IMR-90 (cell line): ENCODE data around the gene GPC6. TPM values are rescaled to one million over a fixed set of nuclear protein-coding genes. Genes with fewer than 3 reads are reported as not detected.

ENCODE experiments used
- ATAC-seq: fragments of 200-7000 bp; cut with Tn5 transposase; 2 replicates; pipeline ENCODE4 v1.9.1; 2020; ENCODE audit warnings: low read depth, mild to moderate bottlenecking, moderate library complexity
- BruUV-seq: library from RNA; stranded (reverse); fragments of 400-500 nt; replicated peaks from 2 replicates; lab custom pipeline; 2021; lab: Mats Ljungman, UMichigan
- CTCF ChIA-PET: fragments of 300-600 bp; formaldehyde crosslinking; extraction: SDS; loops from one replicate; lab custom pipeline; 2021; ENCODE audit warnings: antibody characterized with exemption; lab: Yijun Ruan, JAX
- POLR2A ChIA-PET: fragments of 300-600 bp; sonication (Branson Sonifier 250); formaldehyde crosslinking; loops from one replicate; lab custom pipeline; 2022; ENCODE audit warnings: antibody characterized with exemption; ENCODE audit not compliant: unreplicated experiment; lab: Charles Lee
- DNase-seq: peaks from one replicate; pipeline ENCODE4 v3.0.0; 2013
- H2AFZ ChIP-seq: replicated peaks from 2 replicates; pipeline ENCODE3; 2013; ENCODE audit warnings: low read length, mild to moderate bottlenecking; ENCODE audit not compliant: poor library complexity
- H2AK5ac ChIP-seq: 2 replicates; pipeline ENCODE4 v1.6.1; 2013; ENCODE audit warnings: low read depth, low read length, inconsistent platforms
- H2AK9ac ChIP-seq: replicated peaks from 2 replicates; pipeline ENCODE3; 2013; ENCODE audit warnings: mild to moderate bottlenecking, low read depth, low read length, moderate library complexity; ENCODE audit not compliant: poor library complexity
- H2BK120ac ChIP-seq: 2 replicates; pipeline ENCODE4 v1.6.1; 2013; ENCODE audit warnings: low read depth, low read length, inconsistent platforms
- H2BK15ac ChIP-seq: 3 replicates; pipeline ENCODE4 v1.6.1; 2013; ENCODE audit warnings: low read depth, low read length, inconsistent platforms
- H2BK20ac ChIP-seq: 2 replicates; pipeline ENCODE4 v1.6.1; 2013; ENCODE audit warnings: low read depth, mild to moderate bottlenecking, inconsistent platforms, low read length, moderate library complexity
- H2BK5ac ChIP-seq: 2 replicates; pipeline ENCODE4 v1.6.1; 2013; ENCODE audit warnings: mild to moderate bottlenecking, low read depth, low read length, inconsistent platforms; ENCODE audit not compliant: poor library complexity, severe bottlenecking
- H3K14ac ChIP-seq: replicated peaks from 2 replicates; pipeline ENCODE4 v1.6.1; 2013; ENCODE audit warnings: low read depth, low read length, inconsistent platforms
- H3K18ac ChIP-seq: 2 replicates; pipeline ENCODE4 v1.6.1; 2013; ENCODE audit warnings: low read depth, low read length, control low read depth
- H3K23ac ChIP-seq: 2 replicates; pipeline ENCODE4 v1.6.1; 2013; ENCODE audit warnings: low read depth, low read length, inconsistent platforms
- H3K27ac ChIP-seq: 2 replicates; pipeline ENCODE4 v1.5.1; 2013; ENCODE audit warnings: mild to moderate bottlenecking, control low read depth, low read length; ENCODE audit not compliant: insufficient read depth
- H3K27me3 ChIP-seq: 2 replicates; pipeline ENCODE4 v1.6.1; 2013; ENCODE audit warnings: low read length; ENCODE audit not compliant: control insufficient read depth, insufficient read depth
- H3K36me3 ChIP-seq: 2 replicates; pipeline ENCODE4 v1.6.1; 2013; ENCODE audit warnings: low read length, mixed read lengths; ENCODE audit not compliant: control insufficient read depth, insufficient read depth
- H3K4ac ChIP-seq: 2 replicates; pipeline ENCODE4 v1.6.1; 2013; ENCODE audit warnings: low read depth, low read length, inconsistent platforms
- H3K4me1 ChIP-seq: 2 replicates; pipeline ENCODE4 v1.6.1; 2013; ENCODE audit warnings: low read length, mixed read lengths; ENCODE audit not compliant: control insufficient read depth, insufficient read depth
- H3K4me2 ChIP-seq: 2 replicates; pipeline ENCODE4 v1.6.1; 2013; ENCODE audit warnings: low read depth, mild to moderate bottlenecking, control low read depth, low read length, moderate library complexity
- H3K4me3 ChIP-seq: 2 replicates; pipeline ENCODE4 v1.5.1; 2013; ENCODE audit warnings: low read depth, mild to moderate bottlenecking, control low read depth, low read length, moderate library complexity; ENCODE audit not compliant: insufficient read depth
- H3K56ac ChIP-seq: 2 replicates; pipeline ENCODE4 v1.6.1; 2013; ENCODE audit warnings: low read length, inconsistent platforms; ENCODE audit not compliant: insufficient read depth; ENCODE audit errors: extremely low read depth
- H3K79me1 ChIP-seq, 2 experiments: 2 replicates each; pipeline ENCODE4 v1.6.1; 2013; ENCODE audit warnings: low read length in 2 of 2, inconsistent platforms in 1 of 2, low read depth in 1 of 2
- H3K9ac ChIP-seq: 2 replicates; pipeline ENCODE4 v1.6.1; 2013; ENCODE audit warnings: low read depth, low read length, control low read depth
- H3K9me1 ChIP-seq: 2 replicates; pipeline ENCODE4 v1.6.1; 2013; ENCODE audit warnings: low read length, inconsistent platforms; ENCODE audit not compliant: insufficient read depth
- H3K9me3 ChIP-seq: 2 replicates; pipeline ENCODE4 v1.6.1; 2013; ENCODE audit warnings: low read length; ENCODE audit not compliant: control insufficient read depth, insufficient read depth
- H4K20me1 ChIP-seq: 2 replicates; pipeline ENCODE4 v1.6.1; 2013; ENCODE audit warnings: low read length, inconsistent platforms; ENCODE audit not compliant: insufficient read depth
- H4K5ac ChIP-seq: 2 replicates; pipeline ENCODE4 v1.6.1; 2013; ENCODE audit warnings: mild to moderate bottlenecking, low read depth, low read length, control low read depth
- H4K8ac ChIP-seq, 2 experiments: 2 replicates each; pipeline ENCODE4 v1.6.1; 2013; ENCODE audit warnings: low read depth in 2 of 2, low read length in 2 of 2, control low read depth in 1 of 2, inconsistent platforms in 1 of 2
- H4K91ac ChIP-seq: 2 replicates; pipeline ENCODE4 v1.6.1; 2013; ENCODE audit warnings: low read depth, low read length, inconsistent platforms; ENCODE audit not compliant: insufficient read depth
- BHLHE40 ChIP-seq: fragments of 150-350 bp; IDR thresholded peaks from 2 replicates; pipeline ENCODE4 v1.6.1; 2016; ENCODE audit warnings: mild to moderate bottlenecking, low read depth, low read length
- CEBPB ChIP-seq: IDR thresholded peaks from 2 replicates; pipeline ENCODE4 v1.6.1; 2012; ENCODE audit warnings: low read depth, low read length, improper control_type of control experiment
- FOS ChIP-seq: fragments of 150-350 bp; IDR thresholded peaks from 2 replicates; pipeline ENCODE4 v1.6.1; 2016; ENCODE audit warnings: low read depth, low read length
- NFE2L2 ChIP-seq: fragments of 150-350 bp; IDR thresholded peaks from 2 replicates; pipeline ENCODE4 v1.6.1; 2016; ENCODE audit warnings: low read depth, mild to moderate bottlenecking, low read length
- WGBS, 2 experiments: methylation state at CpG; one replicate each; pipeline versions ENCODE4 v1.1.5 to v1.1.7; 2013; ENCODE audit warnings: missing lambda C conversion rate in 2 of 2; ENCODE audit not compliant: insufficient read length in 1 of 2; ENCODE audit errors: extremely low coverage in 2 of 2; 5-methylcytosine and 5-hydroxymethylcytosine counted together
- dilution Hi-C: fragments of 300-500 bp; cut with HindIII; formaldehyde crosslinking; loops from one replicate; pipeline ENCODE4 v1.14.3; 2018; ENCODE audit warnings: low sequenced_read_pairs; ENCODE audit not compliant: unreplicated experiment
- in situ Hi-C: fragments of 300-500 bp; cut with MboI; formaldehyde crosslinking; loops from 3 replicates; pipeline ENCODE4 v1.14.3; 2019; ENCODE audit warnings: low sequenced_read_pairs, inconsistent platforms, mixed read lengths
- intact Hi-C: fragments of 100-400 bp; cut with micrococcal nuclease; formaldehyde crosslinking; loops from 2 replicates; pipeline ENCODE4 v1.10.0; 2022
- polyA plus RNA-seq, 3 experiments: library from polyadenylated mRNA; depleted of rRNA; stranded (reverse); fragments of >200 nt; gene quantifications; 2 replicates each; pipeline ENCODE4 v1.2.3, GENCODE V29; 2012; ENCODE audit warnings: low replicate concordance in 1 of 3
- total RNA-seq: library from RNA; depleted of rRNA; stranded (reverse); fragments of >200 nt; gene quantifications from 2 replicates; pipeline ENCODE4 v1.2.3, GENCODE V29; 2012

Gene GPC6
- total and polyA plus RNA-seq, 2 of the 4 experiments (the other 2 are of a cell fraction): 14.9 to 39.4 TPM

DNA sequence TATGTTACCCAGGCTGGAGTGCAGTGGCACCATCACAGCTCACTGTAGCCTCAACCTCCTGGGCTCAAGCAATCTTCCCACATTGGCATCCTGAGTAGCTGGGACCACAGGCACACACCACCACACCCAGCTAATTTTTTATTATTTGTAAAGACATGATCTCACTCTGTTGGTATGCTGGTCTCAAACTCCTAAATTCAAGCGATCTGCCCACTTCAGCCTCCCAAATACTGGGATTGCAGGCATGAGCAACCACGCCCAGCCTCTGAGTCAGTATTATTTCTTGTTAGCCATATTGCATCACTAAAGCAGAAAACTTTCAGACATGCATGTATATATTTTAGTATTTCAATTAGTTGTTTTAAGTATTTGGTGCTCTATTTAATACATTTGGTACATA is 376.4 kb downstream of the GPC6 start:
- no peak overlapping the region for H3K23ac ChIP-seq
- no peak overlapping the region for H2AFZ ChIP-seq
- ChIA-PET POLR2A (no interaction called here), CTCF (no interaction called here)
- H3K4ac ChIP-seq: peak overlapping the region; percentile 47; the same call in 1 of the 2 replicates
- H3K79me1 ChIP-seq: no peaks in the 10 kb centered on the region
- H3K9ac ChIP-seq: no peak overlapping the region
- H4K5ac ChIP-seq: no peak overlapping the region
- DNase-seq (peak; percentile 82), ATAC-seq (peak; percentile 93)
- peak overlapping the region; percentile 39; the same call in 1 of the 2 replicates for H2BK20ac ChIP-seq
- H3K9me3 ChIP-seq: no peaks in the 10 kb centered on the region
- no peak overlapping the region for H2BK5ac ChIP-seq
- H3K9me1 ChIP-seq: no peaks in the 10 kb centered on the region
- no peak overlapping the region for H3K4me3 ChIP-seq
- H2AK9ac ChIP-seq: no peak overlapping the region
- H3K27me3 ChIP-seq: no peaks in the 10 kb centered on the region
- no CpG with 5 or more reads among the region's 2 CpGs for WGBS, 2 experiments
- 0 out of 2 replicates have a peak overlapping the region, but pooled peaks have one; percentile 42 for H3K4me2 ChIP-seq
- H2BK15ac ChIP-seq: no peak overlapping the region; the same call in 2 of the 3 replicates
- no peak overlapping the region for H4K91ac ChIP-seq
- peak overlapping the region in 1 of 2 experiments; percentile 22; a peak in 1 of 4 replicates for H4K8ac ChIP-seq
- H3K14ac ChIP-seq: no peak overlapping the region
- intact Hi-C loops (loop anchor here (10.0 kb wide), 2 partner anchors 302 to 378 kb away; partner anchors contain the start of gene GPC6), dilution Hi-C loops (no loop called here), in situ Hi-C loops (no loop called here)
- TF ChIP-seq NFE2L2 (no peak), BHLHE40 (peak; percentile 11; the same call in 1 of the 2 replicates), CEBPB (peak; percentile 96), FOS (0 out of 2 replicates have a peak, but pooled peaks have one; percentile 37)
- no TSS peak for BruUV-seq
- H2BK120ac ChIP-seq: peak overlapping the region; percentile 19; the same call in 1 of the 2 replicates
- H3K56ac ChIP-seq: no peak overlapping the region
- H4K20me1 ChIP-seq: no peaks in the 10 kb centered on the region
- peaks cover 3% of the 10 kb centered on the region for H3K4me1 ChIP-seq
- no peak overlapping the region for H2AK5ac ChIP-seq
- H3K36me3 ChIP-seq: no peaks in the 10 kb centered on the region
- no peak overlapping the region for H3K27ac ChIP-seq
- H3K18ac ChIP-seq: 0 out of 2 replicates have a peak overlapping the region, but pooled peaks have one; percentile 43
